B cell (primary cell): ENCODE results near the gene TUBGCP2.

Experiments
- CTCF ChIP-seq: fragments of 200-600 bp; IDR thresholded peaks from one replicate; pipeline ENCODE4 v1.8.0; 2022; ENCODE audit warnings: antibody characterized with exemption, mild to moderate bottlenecking
- EZH2 ChIP-seq: IDR thresholded peaks from 2 replicates; pipeline ENCODE4 v1.6.1; 2012; ENCODE audit warnings: borderline replicate concordance, low read depth, mild to moderate bottlenecking, moderate library complexity, low read length; ENCODE audit not compliant: insufficient read depth, poor library complexity, severe bottlenecking

- TF ChIP-seq CTCF = no peak
- no peak for TF ChIP-seq EZH2
Measured at GRCh38 chr10:133306941-133307379, 1.7 kb downstream of the TUBGCP2 start.
